Pancreas (tissue), 10 donors: Measurements from ENCODE around the gene ZNF804B. TPM values are rescaled to one million over a fixed set of nuclear protein-coding genes. Genes with fewer than 3 reads are reported as not detected.

Experiments
- ATAC-seq, 4 donors: fragments of 200-7000 bp; cut with Tn5 transposase; one replicate each; pipeline versions ENCODE4 v1.8.0 to v1.9.1; 2020; ENCODE audit warnings: mild to moderate bottlenecking in 4 of 4, moderate library complexity in 4 of 4
- DNase-seq, 6 donors: peaks; one replicate each; pipeline ENCODE4 v3.0.0-alpha.2; 2020
- FAIRE-seq: peaks from 2 replicates; lab custom pipeline; 2012; peaks lifted over from hg19 to GRCh38; lab: Jason Lieb, UNC
- H3K27ac ChIP-seq, 4 donors: fragments of 200-600 bp; sonication (generic); 1 replicate in 3 of 4; 2 replicates in 1 of 4; pipeline versions ENCODE4 v1.5.0 to v1.8.0; 2020
- H3K27me3 ChIP-seq, 4 donors: fragments of 200-600 bp; one replicate each; pipeline ENCODE4 v1.8.0; 2021
- H3K36me3 ChIP-seq, 3 donors: fragments of 200-600 bp; sonication (generic) in 1 of 3; one replicate each; pipeline versions ENCODE4 v1.5.0 to v1.8.0; 2020 to 2021
- H3K4me1 ChIP-seq, 3 donors: fragments of 200-600 bp; one replicate each; pipeline ENCODE4 v1.8.0; 2021
- H3K4me3 ChIP-seq, 4 donors: fragments of 200-600 bp; sonication (generic) in 2 of 4; one replicate each; pipeline versions ENCODE4 v1.5.0 to v1.8.0; 2020 to 2021
- H3K9me3 ChIP-seq, 4 donors: fragments of 200-600 bp; one replicate each; pipeline ENCODE4 v1.8.0; 2021
- WGBS, 2 donors: extraction: QIAGEN DNeasy Blood & Tissue Kit; methylation state at CpG; one replicate each; pipeline ENCODE4 v1.1.7; 2013; 5-methylcytosine and 5-hydroxymethylcytosine counted together
- intact Hi-C, 3 donors: fragments of 100-400 bp; cut with DNase I; formaldehyde crosslinking; loops; one replicate each; pipeline versions ENCODE4 v1.11.1 to v1.14.2; 2022
- polyA plus RNA-seq, 2 donors: library from polyadenylated mRNA; stranded (reverse); fragments of 200-250 nt; gene quantifications; one replicate each; pipeline ENCODE4 v1.2.3, GENCODE V29; 2013
- total RNA-seq, 6 donors: library from RNA; stranded (reverse); fragmentation: NEBNext Ultra II Directional in 4 of 6; extraction: Animal tissue kit (Norgen Biotek cat#: 25700) in 4 of 6; gene quantifications; one replicate each; pipeline versions ENCODE4 v1.2.1 to v1.2.4, GENCODE V29; 2021 to 2023
- TF ChIP-seq, protein P1 (sequence below), 4 donors: fragments of 200-600 bp; sonication (generic) in 3 of 4; IDR thresholded peaks; one replicate each; pipeline versions ENCODE4 v1.5.0 to v1.8.0; 2021; ENCODE audit warnings: antibody characterized with exemption in 4 of 4
- donor health status: healthy with polysubstance abuse.
- donor health status: DM: no; HTN: no; CAD: no; lungs with moderate emphysema.
- donor health status: DM: no; HTN: no; CAD: no.
- donor health status: control.
- donor health status: control.
- donor health status: Bipolar disorder and iron deficiency.
- donor health status: DM: yes; HTN: yes; CAD: no.
- donor health status: DM: no; HTN: no; CAD: no.
- donor health status: DM: no; HTN: no; CAD: no.
- donor health status: DM: yes; HTN: yes; CAD: no.

The ZNF804B gene
- total and polyA plus RNA-seq, 8 donors, result 0.14 to 1.1 (median 0.42) TPM; not detected in 1

DNA sequence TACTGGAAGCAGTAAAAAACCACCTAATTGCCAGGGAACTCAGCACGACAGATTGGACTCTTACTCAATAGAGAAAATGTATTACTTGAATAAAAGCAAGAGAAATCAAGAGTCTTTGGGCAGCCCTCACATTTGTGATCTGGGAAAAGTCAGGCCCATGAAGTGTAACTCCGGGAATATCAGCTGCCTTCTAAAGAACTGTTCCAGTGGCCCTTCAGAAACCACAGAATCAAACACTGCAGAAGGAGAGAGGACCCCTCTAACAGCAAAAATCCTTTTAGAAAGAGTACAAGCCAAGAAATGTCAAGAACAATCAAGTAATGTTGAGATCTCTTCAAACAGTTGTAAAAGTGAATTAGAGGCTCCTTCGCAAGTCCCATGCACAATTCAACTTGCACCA, 576.0 kb downstream of the ZNF804B start:
- H3K4me1 ChIP-seq, result no peaks in the 10 kb centered on the region
- no peaks in the 10 kb centered on the region for H3K9me3 ChIP-seq
- no peaks in the 10 kb centered on the region for H3K27me3 ChIP-seq
- H3K4me3 ChIP-seq, result no peak overlapping the region
- WGBS, 2 donors, result 84 to 89% methylated on average over 3 of the region's 3 CpGs
- H3K27ac ChIP-seq, result no peak overlapping the region
- DNase-seq, result no peak
- no peak for ATAC-seq
- FAIRE-seq, result no peak
- intact Hi-C loops, result no loop called here
- H3K36me3 ChIP-seq, result no peaks in the 10 kb centered on the region
- TF ChIP-seq, protein P1, sequence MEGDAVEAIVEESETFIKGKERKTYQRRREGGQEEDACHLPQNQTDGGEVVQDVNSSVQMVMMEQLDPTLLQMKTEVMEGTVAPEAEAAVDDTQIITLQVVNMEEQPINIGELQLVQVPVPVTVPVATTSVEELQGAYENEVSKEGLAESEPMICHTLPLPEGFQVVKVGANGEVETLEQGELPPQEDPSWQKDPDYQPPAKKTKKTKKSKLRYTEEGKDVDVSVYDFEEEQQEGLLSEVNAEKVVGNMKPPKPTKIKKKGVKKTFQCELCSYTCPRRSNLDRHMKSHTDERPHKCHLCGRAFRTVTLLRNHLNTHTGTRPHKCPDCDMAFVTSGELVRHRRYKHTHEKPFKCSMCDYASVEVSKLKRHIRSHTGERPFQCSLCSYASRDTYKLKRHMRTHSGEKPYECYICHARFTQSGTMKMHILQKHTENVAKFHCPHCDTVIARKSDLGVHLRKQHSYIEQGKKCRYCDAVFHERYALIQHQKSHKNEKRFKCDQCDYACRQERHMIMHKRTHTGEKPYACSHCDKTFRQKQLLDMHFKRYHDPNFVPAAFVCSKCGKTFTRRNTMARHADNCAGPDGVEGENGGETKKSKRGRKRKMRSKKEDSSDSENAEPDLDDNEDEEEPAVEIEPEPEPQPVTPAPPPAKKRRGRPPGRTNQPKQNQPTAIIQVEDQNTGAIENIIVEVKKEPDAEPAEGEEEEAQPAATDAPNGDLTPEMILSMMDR (IDR thresholded peaks at IDR 0.05), result no peak

GRCh38 chr7:89336121-89336520, 576.6 kb downstream of the ZNF804B start:
- no peak overlapping the region for H3K4me3 ChIP-seq
- ATAC-seq (no peak), DNase-seq (no peak), FAIRE-seq (no peak)
- intact Hi-C loops, result no loop called here
- no peaks in the 10 kb centered on the region for H3K27me3 ChIP-seq
- H3K4me1 ChIP-seq, result no peaks in the 10 kb centered on the region
- WGBS, 2 donors, result 81% methylated on average over 5 of the region's 5 CpGs
- no peak overlapping the region for H3K27ac ChIP-seq
- no peaks in the 10 kb centered on the region for H3K9me3 ChIP-seq
- TF ChIP-seq, protein P1 (IDR thresholded peaks at IDR 0.05), result no peak
- no peaks in the 10 kb centered on the region for H3K36me3 ChIP-seq

GRCh38 chr7:89339748-89340147, 580.2 kb downstream of the ZNF804B start:
- intact Hi-C loops, result no loop called here
- TF ChIP-seq, protein P1 (IDR thresholded peaks at IDR 0.05), result no peak
- H3K4me3 ChIP-seq, result no peak overlapping the region
- DNase-seq, result no peak
- H3K27me3 ChIP-seq, result no peaks in the 10 kb centered on the region
- ATAC-seq, result no peak
- no peak overlapping the region for H3K27ac ChIP-seq
- FAIRE-seq, result no peak
- H3K4me1 ChIP-seq, result no peaks in the 10 kb centered on the region
- no peaks in the 10 kb centered on the region for H3K9me3 ChIP-seq
- 47 to 48% methylated on average over 3 of the region's 3 CpGs for WGBS, 2 donors
- no peaks in the 10 kb centered on the region for H3K36me3 ChIP-seq

DNA sequence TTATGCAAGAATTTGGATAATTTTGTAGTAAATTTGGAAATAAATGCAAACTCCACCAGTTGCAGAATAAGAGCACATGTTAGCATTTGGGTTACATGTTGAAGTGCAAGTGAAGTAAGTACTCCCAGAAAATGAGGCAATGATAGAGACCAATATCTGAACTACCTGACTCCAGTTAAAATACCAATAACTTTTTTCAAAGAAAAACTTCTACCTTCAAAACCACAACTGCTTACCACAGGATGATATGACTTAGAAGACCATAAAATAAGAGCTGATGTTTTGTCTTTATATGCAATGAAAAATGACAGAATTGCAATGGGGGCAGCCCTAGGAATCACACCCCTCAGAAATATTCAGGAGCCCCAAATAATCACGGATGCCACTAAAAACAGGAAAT, 597.6 kb downstream of the ZNF804B start:
- H3K27ac ChIP-seq, result no peak overlapping the region
- no peaks in the 10 kb centered on the region for H3K36me3 ChIP-seq
- H3K4me3 ChIP-seq, result no peak overlapping the region
- FAIRE-seq, result no peak
- no peak for ATAC-seq
- no peak for DNase-seq
- H3K27me3 ChIP-seq, result no peaks in the 10 kb centered on the region
- no peaks in the 10 kb centered on the region for H3K4me1 ChIP-seq
- intact Hi-C loops, result no loop called here
- TF ChIP-seq, protein P1 (IDR thresholded peaks at IDR 0.05), result no peak
- WGBS, 2 donors, result 58 to 59% methylated on average over 1 of the region's 1 CpG
- H3K9me3 ChIP-seq, result no peaks in the 10 kb centered on the region

- TF ChIP-seq, protein P1 (IDR thresholded peaks at IDR 0.05), result no peak
- Histone ChIP-seq H3K4me1 (no peaks in the 10 kb centered on the region), H3K27me3 (no peaks in the 10 kb centered on the region), H3K36me3 (no peaks in the 10 kb centered on the region), H3K27ac (no peak overlapping the region), H3K4me3 (no peak overlapping the region), H3K9me3 (no peaks in the 10 kb centered on the region)
- ATAC-seq (no peak), FAIRE-seq (no peak), DNase-seq (no peak)
- 67 to 70% methylated on average over 3 of the region's 3 CpGs for WGBS, 2 donors
- intact Hi-C loops, result no loop called here
These were observed 617.7 kb downstream of the ZNF804B start for GRCh38 chr7:89377219-89377618.
